Measurements from ENCODE around the gene SFTPD. TPM values are rescaled to one million over a fixed set of nuclear protein-coding genes. Genes with fewer than 3 reads are reported as not detected.
A peak's percentile ranks its signal among the peaks of the same experiment; 100 is the strongest.
"Not testable (repeated sequence)": the region's sequence is repeated elsewhere in the genome, so short reads cannot be mapped to it uniquely, and the experiment has no call there.

Gene SFTPD
- total and polyA plus RNA-seq, 5 experiments from 2014 or later, result not detected

DNA sequence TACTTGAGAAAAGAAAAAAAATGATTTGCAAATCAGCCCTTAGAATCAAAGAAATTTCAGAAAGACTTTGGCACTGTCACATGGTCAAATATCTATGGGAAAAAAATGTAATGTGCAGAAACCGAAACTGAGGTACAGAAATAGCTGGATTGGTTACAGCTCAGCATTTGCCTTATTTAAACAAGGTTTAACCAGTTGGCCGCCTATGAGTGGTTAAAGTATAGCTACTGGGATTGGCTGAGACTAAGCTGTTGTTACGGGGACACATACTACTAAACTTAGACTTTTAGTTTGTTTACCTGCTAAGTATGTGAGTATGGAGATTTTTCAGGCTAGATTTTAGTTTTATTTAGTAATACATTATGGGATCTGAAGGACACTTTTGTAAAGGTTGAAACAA is 38.6 kb downstream of the SFTPD start:
- no peak overlapping the region for H3K4me3 Mint-ChIP-seq
- POLR2A ChIA-PET, result no interaction called here
- no peaks in the 10 kb centered on the region for H3K36me3 Mint-ChIP-seq
- no peak overlapping the region for H3K27ac Mint-ChIP-seq
- H3K27me3 Mint-ChIP-seq, result peaks cover 0 to 35% (median 10%) of the 10 kb centered on the region in 5 donors
- H3K4me1 Mint-ChIP-seq, result peaks cover 1 to 3% (median 2%) of the 10 kb centered on the region in 4 donors
- no peaks in the 10 kb centered on the region for H3K9me3 Mint-ChIP-seq
- ATAC-seq (no peak), DNase-seq (no peak)

- DNase-seq (peak in 1 of 10 donors; percentile 6), ATAC-seq (peak; percentile 38 to 39)
- POLR2A ChIA-PET, result no interaction called here
- Mint-ChIP-seq H3K27ac (peak overlapping the region in 1 of 10 donors; percentile 29), H3K9me3 (no peaks in the 10 kb centered on the region), H3K4me1 (peaks cover 7 to 26% (median 16%) of the 10 kb centered on the region in 4 donors), H3K27me3 (peaks cover 6 to 60% (median 39%) of the 10 kb centered on the region in 5 donors), H3K36me3 (no peaks in the 10 kb centered on the region), H3K4me3 (peak overlapping the region; percentile 83 to 95 (median 89))
Measured at GRCh38 chr10:79905322-79906314, 43.3 kb downstream of the SFTPD start.

DNA sequence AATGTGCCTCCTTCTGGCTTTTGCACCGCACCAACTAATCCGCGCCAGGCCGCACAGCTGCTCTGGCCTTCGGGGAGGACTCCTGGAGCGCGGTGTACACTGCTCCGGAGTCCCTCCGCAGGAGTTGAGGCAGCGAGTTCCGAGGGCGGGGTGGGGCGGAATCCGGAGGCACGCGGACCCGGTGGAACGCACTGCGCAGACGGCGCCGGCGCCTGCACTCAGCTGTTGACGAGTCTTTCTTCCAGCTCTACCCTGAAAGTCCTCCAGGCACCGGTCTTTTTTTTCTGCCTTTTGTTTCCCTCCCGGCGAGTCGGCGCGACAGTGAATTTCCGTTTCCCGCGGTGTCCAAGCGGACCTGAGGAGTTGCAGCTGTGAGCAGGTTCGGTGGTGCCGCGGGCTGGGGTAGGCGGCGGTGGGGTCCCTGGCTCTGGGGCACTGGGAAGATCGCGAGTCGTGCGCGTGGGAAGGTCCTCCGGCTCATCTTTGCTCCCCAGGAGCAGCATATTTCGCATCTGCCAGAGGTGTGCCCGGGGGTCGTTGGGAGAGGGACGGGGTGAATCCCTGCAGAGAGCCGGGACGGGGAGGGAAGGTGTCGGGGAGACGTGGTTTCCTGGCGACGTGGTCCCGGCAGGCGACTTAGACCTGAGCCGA is 44.1 kb downstream of the SFTPD start:
- H3K27ac Mint-ChIP-seq, result peak overlapping the region in 1 of 10 donors; percentile 29
- peaks cover 6 to 61% (median 38%) of the 10 kb centered on the region in 5 donors for H3K27me3 Mint-ChIP-seq
- POLR2A ChIA-PET, result no interaction called here
- peak overlapping the region; percentile 83 to 95 (median 89) for H3K4me3 Mint-ChIP-seq
- no peaks in the 10 kb centered on the region for H3K9me3 Mint-ChIP-seq
- peak; percentile 76 to 88 for ATAC-seq
- peak in 8 of 10 donors; percentile 9 to 41 (median 16) for DNase-seq
- peaks cover 7 to 26% (median 16%) of the 10 kb centered on the region in 4 donors for H3K4me1 Mint-ChIP-seq
- no peaks in the 10 kb centered on the region for H3K36me3 Mint-ChIP-seq

DNA sequence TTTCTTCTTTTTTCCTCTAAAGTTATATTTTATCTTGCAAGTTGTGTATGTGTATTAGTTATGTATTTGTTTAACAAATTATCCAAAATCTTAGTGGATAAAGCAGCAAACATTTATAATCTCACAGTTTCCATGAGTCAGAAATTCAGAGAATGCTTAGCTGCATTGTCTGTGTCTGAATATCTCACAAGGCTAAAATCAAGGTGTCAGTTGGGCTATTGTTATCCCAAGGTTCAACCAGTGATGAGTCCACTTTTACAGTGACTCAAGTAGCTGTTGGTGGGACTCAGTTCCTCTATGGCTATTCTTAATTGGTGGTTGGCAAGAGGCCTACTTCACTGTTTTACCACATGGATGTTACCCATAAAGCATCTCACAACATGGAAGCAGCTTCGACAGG is 47.3 kb downstream of the SFTPD start:
- H3K27ac Mint-ChIP-seq, POLR2A ChIA-PET: not testable (repeated sequence)
- peaks cover 7 to 52% (median 40%) of the 10 kb centered on the region in 5 donors for H3K27me3 Mint-ChIP-seq

GRCh38 chr10:79898597-79899325 is 50.1 kb downstream of the SFTPD start:
- no peaks in the 10 kb centered on the region for H3K36me3 Mint-ChIP-seq
- no peaks in the 10 kb centered on the region for H3K9me3 Mint-ChIP-seq
- H3K27me3 Mint-ChIP-seq, result peaks cover 7 to 45% (median 31%) of the 10 kb centered on the region in 5 donors
- H3K4me3 Mint-ChIP-seq, result no peak overlapping the region
- H3K27ac Mint-ChIP-seq, result no peak overlapping the region
- peaks cover under 1 to 8% (median 3%) of the 10 kb centered on the region in 4 donors for H3K4me1 Mint-ChIP-seq
- DNase-seq (no peak), ATAC-seq (no peak)
- POLR2A ChIA-PET, result no interaction called here

More for the DNA sequence above, 47.3 kb downstream of the SFTPD start:
- not testable (repeated sequence) for H3K9me3 Mint-ChIP-seq, DNase-seq, H3K36me3 Mint-ChIP-seq, ATAC-seq, H3K4me3 Mint-ChIP-seq
- peaks cover 7 to 26% (median 16%) of the 10 kb centered on the region in 4 donors for H3K4me1 Mint-ChIP-seq

DNA sequence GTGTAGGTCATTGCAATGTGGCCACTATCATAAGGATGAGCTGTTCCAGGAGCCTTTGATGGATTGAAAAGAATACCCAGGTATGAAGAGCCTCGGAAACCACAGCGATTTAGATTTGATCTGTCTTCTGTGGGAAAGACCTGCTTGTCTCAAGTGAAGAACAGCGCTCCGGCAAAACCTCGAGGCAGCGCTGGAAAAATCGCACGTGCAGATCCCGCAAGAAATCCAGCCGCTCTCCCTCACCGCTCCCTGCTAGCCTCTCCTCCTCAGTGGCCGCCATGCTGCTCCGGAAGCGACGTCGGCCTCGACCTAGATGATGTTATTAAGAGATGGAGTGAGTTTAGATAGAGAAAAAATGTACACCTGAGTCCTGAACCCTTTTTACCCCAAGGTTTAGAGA is 56.0 kb downstream of the SFTPD start:
- H3K4me1 Mint-ChIP-seq, POLR2A ChIA-PET: not testable (repeated sequence)
- H3K27me3 Mint-ChIP-seq, result peaks cover 21 to 41% (median 28%) of the 10 kb centered on the region in 5 donors

DNA sequence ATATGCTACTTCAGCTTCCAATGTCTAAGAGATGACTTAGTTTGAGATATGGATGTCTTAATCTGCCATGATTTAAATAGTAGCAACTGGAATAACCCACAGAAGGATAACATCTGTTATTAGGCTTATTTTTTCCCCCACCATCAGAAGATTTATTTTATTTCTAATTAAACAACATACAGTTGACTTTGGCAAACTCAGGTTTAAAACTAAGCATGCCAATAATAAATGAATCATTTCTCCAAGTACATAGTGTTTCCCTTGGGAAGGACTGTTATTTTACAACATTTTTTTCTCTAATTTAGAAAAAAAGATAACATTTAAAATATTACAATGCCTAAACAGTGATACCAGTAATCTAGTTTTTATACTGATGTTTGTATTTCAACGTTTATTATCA is 58.4 kb downstream of the SFTPD start:
- DNase-seq (no peak), ATAC-seq (no peak)
- peaks cover 20 to 39% (median 30%) of the 10 kb centered on the region in 5 donors for H3K27me3 Mint-ChIP-seq
- POLR2A ChIA-PET, result no interaction called here
- no peaks in the 10 kb centered on the region for H3K4me1 Mint-ChIP-seq
- no peak overlapping the region for H3K4me3 Mint-ChIP-seq
- H3K27ac Mint-ChIP-seq, result no peak overlapping the region
- H3K9me3 Mint-ChIP-seq, result no peaks in the 10 kb centered on the region
- H3K36me3 Mint-ChIP-seq, result peaks cover 0 to 7% (median 0%) of the 10 kb centered on the region in 3 donors

More for the DNA sequence above, 56.0 kb downstream of the SFTPD start:
- not testable (repeated sequence) for ATAC-seq, H3K4me3 Mint-ChIP-seq, H3K36me3 Mint-ChIP-seq, H3K9me3 Mint-ChIP-seq, H3K27ac Mint-ChIP-seq, DNase-seq

GRCh38 chr10:79888984-79889383 is 59.9 kb downstream of the SFTPD start:
- POLR2A ChIA-PET, H3K36me3 Mint-ChIP-seq, ATAC-seq, H3K4me1 Mint-ChIP-seq, H3K9me3 Mint-ChIP-seq, DNase-seq, H3K4me3 Mint-ChIP-seq, H3K27ac Mint-ChIP-seq: not testable (repeated sequence)
- peaks cover 21 to 43% (median 31%) of the 10 kb centered on the region in 5 donors for H3K27me3 Mint-ChIP-seq

Other genes with a start within 250 kb of the SFTPD start
- gene NUTM2B, start 245.9 kb downstream of the SFTPD start, total RNA-seq, result 1 to 10 TPM; 2.6 TPM
- gene NUTM2B, start 245.9 kb downstream of the SFTPD start, polyA plus RNA-seq, result under 1 TPM in 1 of 3 donors, not detected in 2; 0.18 TPM
- under 1 TPM; 0.77 to 0.96 TPM for gene NUTM2E, start 122.4 kb downstream of the SFTPD start, total RNA-seq
- not detected for gene NUTM2E, start 122.4 kb downstream of the SFTPD start, polyA plus RNA-seq
- gene TMEM254, start 129.6 kb upstream of the SFTPD start, total RNA-seq, result 10 to 100 TPM; 12.8 to 13.0 TPM
- 10 to 100 TPM; 25.7 to 40.2 (median 31.1) TPM for gene TMEM254, start 129.6 kb upstream of the SFTPD start, polyA plus RNA-seq
- gene PLAC9, start 183.6 kb upstream of the SFTPD start, total RNA-seq, result not detected
- gene PLAC9, start 183.6 kb upstream of the SFTPD start, polyA plus RNA-seq, result under 1 TPM in 1 of 3 donors, not detected in 2; 0.32 TPM